Hepatocyte (in vitro differentiated cells): ENCODE results near the gene TEX14. TPM values are rescaled to one million over a fixed set of nuclear protein-coding genes. Genes with fewer than 3 reads are reported as not detected.

Experiments
- DNase-seq: peaks from one replicate; pipeline ENCODE4 v3.0.0-alpha.2; 2016; ENCODE audit warnings: low spot score
- H2AFZ ChIP-seq: fragments of 200-600 bp; sonication (generic); 2 replicates; pipeline ENCODE4 v1.6.0; 2016; ENCODE audit warnings: antibody characterized with exemption, mild to moderate bottlenecking
- H3K27ac ChIP-seq: fragments of 200-600 bp; sonication (generic); 2 replicates; pipeline ENCODE4 v1.5.1; 2016; ENCODE audit warnings: mild to moderate bottlenecking
- H3K27me3 ChIP-seq: fragments of 200-600 bp; sonication (generic); 2 replicates; pipeline ENCODE4 v1.6.1; 2016
- H3K36me3 ChIP-seq: fragments of 200-600 bp; sonication (generic); replicated peaks from 2 replicates; pipeline ENCODE4 v1.5.1; 2016; ENCODE audit warnings: low read depth; ENCODE audit not compliant: insufficient read depth
- H3K4me1 ChIP-seq: fragments of 200-600 bp; sonication (generic); 2 replicates; pipeline ENCODE4 v1.5.1; 2016; ENCODE audit warnings: mild to moderate bottlenecking, moderate library complexity; ENCODE audit not compliant: insufficient read depth
- H3K4me2 ChIP-seq: fragments of 200-600 bp; sonication (generic); 2 replicates; pipeline ENCODE4 v1.6.0; 2016
- H3K4me3 ChIP-seq: fragments of 200-600 bp; sonication (generic); 2 replicates; pipeline ENCODE4 v1.5.1; 2016; ENCODE audit warnings: mild to moderate bottlenecking
- H3K79me2 ChIP-seq: fragments of 200-600 bp; sonication (generic); 2 replicates; pipeline ENCODE4 v1.6.0; 2017; ENCODE audit warnings: mild to moderate bottlenecking
- H3K9me2 ChIP-seq: fragments of 200-600 bp; sonication (generic); replicated peaks from 2 replicates; pipeline ENCODE4 v1.6.0; 2017; ENCODE audit warnings: mild to moderate bottlenecking; ENCODE audit not compliant: insufficient read depth
- H3K9me3 ChIP-seq: fragments of 200-600 bp; sonication (generic); 2 replicates; pipeline ENCODE4 v1.5.1; 2016; ENCODE audit warnings: low read depth, mild to moderate bottlenecking
- H4K20me1 ChIP-seq: fragments of 200-600 bp; sonication (generic); 2 replicates; pipeline ENCODE4 v1.6.0; 2016; ENCODE audit warnings: mild to moderate bottlenecking; ENCODE audit not compliant: insufficient read depth, poor library complexity, severe bottlenecking
- CTCF ChIP-seq: fragments of 200-600 bp; sonication (generic); IDR thresholded peaks from 2 replicates; pipeline ENCODE4 v1.5.1; 2016; ENCODE audit warnings: antibody characterized with exemption, mild to moderate bottlenecking; ENCODE audit not compliant: poor library complexity
- EZH2 ChIP-seq: fragments of 200-600 bp; sonication (generic); IDR thresholded peaks from 2 replicates; pipeline ENCODE4 v1.6.1; 2016; ENCODE audit warnings: antibody characterized with exemption, mild to moderate bottlenecking, borderline replicate concordance
- EZH2phosphoT487 ChIP-seq: fragments of 200-600 bp; sonication (generic); IDR thresholded peaks from one replicate; pipeline ENCODE4 v1.6.1; 2018; ENCODE audit warnings: antibody characterized with exemption, mild to moderate bottlenecking, low read depth, moderate library complexity; ENCODE audit not compliant: unreplicated experiment, severe bottlenecking
- WGBS: methylation state at CpG from one replicate; pipeline ENCODE4 v1.1.6; 2016; ENCODE audit warnings: low lambda C conversion rate; ENCODE audit errors: missing lambda C conversion rate; 5-methylcytosine and 5-hydroxymethylcytosine counted together
- polyA plus RNA-seq: library from polyadenylated mRNA; unstranded; fragments of >200 nt; fragmentation: Nextera tagmentation; extraction: Ambion mirVana; gene quantifications from 2 replicates; pipeline ENCODE4 v1.2.1, GENCODE V29; 2016
- total RNA-seq: library from RNA; depleted of rRNA; stranded (reverse); fragments of >200 nt; gene quantifications from 2 replicates; pipeline ENCODE4 v1.2.3, GENCODE V29; 2014

Gene TEX14
- total and polyA plus RNA-seq, 2 experiments from 2014 or later = 0.07 TPM; not detected in 1

DNA sequence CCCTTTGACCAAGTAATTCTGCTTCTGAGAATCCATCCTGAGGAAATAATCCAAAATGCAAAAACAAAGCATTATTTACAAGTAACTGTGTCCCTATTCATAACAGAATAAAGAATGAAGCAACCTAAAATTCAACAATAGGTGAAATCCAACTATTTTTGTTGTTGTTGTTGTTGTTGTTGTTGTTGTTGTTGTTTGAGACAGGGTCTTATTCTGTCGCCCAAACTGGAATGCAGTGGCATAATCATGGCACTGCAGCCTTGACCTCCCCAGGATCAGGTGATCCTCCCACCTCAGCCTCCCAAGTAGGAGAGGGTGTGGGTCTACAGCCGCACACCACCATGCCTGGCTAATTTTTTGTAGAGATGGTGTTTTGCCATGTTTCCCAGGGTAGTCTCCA lies 101.5 kb downstream of the TEX14 start:
- no peak overlapping the region for H3K27ac ChIP-seq
- no peaks in the 10 kb centered on the region for H3K9me2 ChIP-seq
- no peak for DNase-seq
- H3K4me3 ChIP-seq = no peak overlapping the region
- no peaks in the 10 kb centered on the region for H3K27me3 ChIP-seq
- no peaks in the 10 kb centered on the region for H3K36me3 ChIP-seq
- no peak overlapping the region for H2AFZ ChIP-seq
- H3K4me1 ChIP-seq = no peaks in the 10 kb centered on the region
- no peak overlapping the region for H3K4me2 ChIP-seq
- TF ChIP-seq EZH2 = no peak
- TF ChIP-seq CTCF = no peak
- 93% methylated on average over 2 of the region's 2 CpGs for WGBS
- no peaks in the 10 kb centered on the region for H3K79me2 ChIP-seq
- H3K9me3 ChIP-seq = no peaks in the 10 kb centered on the region
- no peaks in the 10 kb centered on the region for H4K20me1 ChIP-seq

DNA sequence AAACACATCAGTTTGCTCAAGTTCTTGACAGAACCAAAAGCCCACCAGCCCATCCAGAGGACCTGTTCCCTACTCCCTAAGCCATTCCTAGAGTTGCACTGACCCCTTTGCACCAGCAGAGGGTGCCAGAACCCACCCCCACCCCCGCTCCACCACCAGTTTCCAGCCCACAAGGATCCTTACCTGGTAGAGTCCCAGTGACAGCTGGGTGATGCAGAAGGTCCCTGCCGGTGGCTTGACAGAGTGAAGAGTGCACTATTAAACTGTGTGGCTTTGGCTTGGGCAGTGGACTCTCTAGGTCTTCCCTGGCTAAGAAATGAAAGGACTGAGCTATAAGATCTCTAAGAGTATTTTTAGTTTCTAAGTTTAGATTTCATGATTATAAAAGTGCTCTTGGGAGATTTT lies 104.1 kb downstream of the TEX14 start:
- Histone ChIP-seq H3K4me3 (no peak overlapping the region), H3K27ac (no peak overlapping the region), H3K4me2 (no peak overlapping the region), H3K79me2 (no peaks in the 10 kb centered on the region), H3K36me3 (no peaks in the 10 kb centered on the region), H3K9me3 (no peaks in the 10 kb centered on the region), H3K27me3 (no peaks in the 10 kb centered on the region), H3K4me1 (no peaks in the 10 kb centered on the region), H4K20me1 (no peaks in the 10 kb centered on the region), H2AFZ (no peak overlapping the region), H3K9me2 (no peaks in the 10 kb centered on the region)
- DNase-seq = peak; percentile 70
- 3% methylated on average over 2 of the region's 2 CpGs for WGBS
- TF ChIP-seq EZH2phosphoT487 (no peak), CTCF (peak; percentile 89)

GRCh38 chr17:58586009-58586644 lies 105.7 kb downstream of the TEX14 start:
- TF ChIP-seq EZH2phosphoT487 = no peak
- TF ChIP-seq CTCF = no peak
- Histone ChIP-seq H3K9me2 (no peaks in the 10 kb centered on the region), H3K4me2 (no peak overlapping the region), H3K27me3 (no peaks in the 10 kb centered on the region), H2AFZ (no peak overlapping the region), H3K79me2 (no peaks in the 10 kb centered on the region), H3K4me1 (no peaks in the 10 kb centered on the region), H3K9me3 (no peaks in the 10 kb centered on the region), H3K36me3 (no peaks in the 10 kb centered on the region), H3K4me3 (no peak overlapping the region), H4K20me1 (no peaks in the 10 kb centered on the region), H3K27ac (no peak overlapping the region)
- no peak for DNase-seq
- 76% methylated on average over 1 of the region's 1 CpG for WGBS

DNA sequence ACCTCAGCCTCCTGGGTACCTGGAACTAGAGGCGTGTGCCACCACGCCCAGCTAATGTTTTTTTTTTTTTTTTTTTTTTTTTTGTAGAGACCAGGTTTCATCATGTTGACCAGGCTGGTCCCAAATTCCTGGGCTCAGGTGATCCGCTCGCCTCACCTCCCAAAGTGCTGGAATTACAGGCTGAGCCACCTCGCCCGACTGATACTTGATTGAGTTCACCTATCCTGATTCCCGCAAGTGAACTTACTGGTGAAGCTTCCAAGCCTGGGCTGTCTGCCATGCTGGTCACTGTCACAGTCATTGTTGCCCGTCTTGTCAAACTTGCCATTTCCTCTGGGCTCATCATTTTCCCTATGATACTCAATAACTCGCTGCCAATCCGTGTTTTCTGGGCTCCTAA lies 106.3 kb downstream of the TEX14 start:
- no peaks in the 10 kb centered on the region for H3K79me2 ChIP-seq
- H3K9me3 ChIP-seq = no peaks in the 10 kb centered on the region
- TF ChIP-seq CTCF (no peak), EZH2phosphoT487 (no peak), EZH2 (no peak)
- no peak overlapping the region for H3K4me2 ChIP-seq
- no peak overlapping the region for H3K4me3 ChIP-seq
- 92% methylated on average over 10 of the region's 10 CpGs for WGBS
- no peak overlapping the region for H3K27ac ChIP-seq
- no peaks in the 10 kb centered on the region for H3K27me3 ChIP-seq
- H3K9me2 ChIP-seq = no peaks in the 10 kb centered on the region
- H3K4me1 ChIP-seq = no peaks in the 10 kb centered on the region
- H2AFZ ChIP-seq = no peak overlapping the region
- no peak for DNase-seq
- no peaks in the 10 kb centered on the region for H3K36me3 ChIP-seq
- no peaks in the 10 kb centered on the region for H4K20me1 ChIP-seq
